GM18861 (cell line): ENCODE measurements around the gene PLAC1.
A peak's percentile ranks its signal among the peaks of the same experiment; 100 is the strongest.

ENCODE experiments used
- ATAC-seq: cut with Tn5 transposase; IDR thresholded peaks from one replicate; pipeline ENCODE4 v1.9.1; 2021; ENCODE audit not compliant: unreplicated experiment

Gene PLAC1

DNA sequence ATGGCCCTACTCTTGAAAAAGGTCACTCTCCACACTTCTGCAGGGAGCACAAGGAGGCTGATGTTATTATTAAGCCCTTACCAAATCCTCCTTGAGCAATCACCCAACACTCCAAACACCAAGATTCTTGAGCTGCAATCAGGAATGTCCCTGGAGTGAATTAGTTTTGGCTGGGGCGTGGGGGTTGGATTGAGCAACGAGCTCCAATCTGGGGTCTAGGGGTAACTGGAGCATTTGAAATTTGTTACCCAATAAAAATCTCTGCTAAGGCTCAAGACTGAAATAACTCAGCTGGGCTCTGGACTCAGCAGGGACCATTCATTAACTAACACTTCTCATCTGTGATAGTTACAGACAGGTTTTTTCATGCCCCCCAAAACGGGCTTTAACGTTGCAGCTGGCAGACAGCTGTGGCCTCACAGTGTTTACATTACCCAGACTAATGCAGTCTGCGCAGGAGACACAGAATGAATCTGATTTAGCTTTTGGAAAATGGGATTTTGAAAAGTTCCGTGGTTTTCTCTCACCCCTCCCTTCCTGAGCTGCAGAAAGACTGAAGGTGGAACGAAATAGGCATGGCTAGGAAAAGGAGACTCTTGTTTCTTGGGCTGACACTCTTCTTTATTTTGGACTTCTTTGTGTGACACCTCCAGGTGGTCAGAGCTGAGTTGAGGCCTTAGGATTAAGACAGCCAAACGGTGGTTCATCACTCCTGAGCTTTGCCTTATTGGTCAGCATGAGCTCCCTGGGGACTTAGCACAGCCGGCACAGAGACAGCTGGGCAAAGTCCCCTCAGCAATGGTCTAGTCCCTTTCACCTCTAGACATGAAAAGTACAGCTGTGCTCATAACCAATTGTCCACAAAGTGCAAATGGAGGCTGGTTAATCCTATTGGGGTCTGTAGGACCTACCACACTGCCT is 26.6 kb downstream of the PLAC1 start:
- ATAC-seq: peak; percentile 59

DNA sequence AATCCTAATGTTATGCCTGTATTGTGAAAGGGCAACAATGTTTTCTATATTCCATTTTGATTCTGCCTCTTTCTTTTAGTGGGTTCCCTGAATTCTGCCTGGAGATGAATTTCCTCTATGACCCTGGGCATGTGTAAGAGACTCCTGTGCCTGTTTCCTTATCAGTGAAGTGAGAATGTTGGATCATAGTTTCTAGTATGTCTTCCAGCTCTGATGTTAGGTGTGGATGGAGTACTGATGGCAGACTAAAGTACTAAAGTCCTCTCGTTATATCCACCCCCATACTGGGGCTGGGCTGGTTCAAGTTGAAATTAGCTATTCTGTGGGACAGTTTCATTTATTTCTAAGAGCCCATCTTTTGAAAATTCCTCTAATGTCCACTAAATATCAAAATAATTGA is 29.6 kb downstream of the PLAC1 start:
- ATAC-seq: no peak

DNA sequence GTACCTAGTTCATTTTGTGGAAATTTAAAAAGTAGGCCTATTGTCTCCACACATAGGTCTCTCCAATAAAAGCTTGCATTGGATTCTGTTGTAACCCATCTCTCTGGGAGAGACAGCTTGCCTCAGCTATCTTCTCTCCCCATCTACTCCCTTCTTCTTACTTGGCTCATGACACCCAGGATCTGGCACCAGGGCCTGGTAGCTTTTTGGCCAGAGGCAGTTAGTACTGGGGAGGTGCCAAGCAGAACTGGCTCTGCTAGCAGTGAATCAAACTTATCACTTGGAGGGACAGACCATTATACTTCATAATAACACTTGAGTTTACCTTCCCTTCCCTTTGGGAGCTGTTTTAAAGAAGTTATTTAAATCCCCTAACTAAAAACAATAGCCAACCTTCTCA is 31.8 kb downstream of the PLAC1 start:
- no peak for ATAC-seq

- ATAC-seq: no peak
Measured at GRCh38 chrX:134625315-134625718, 33.0 kb downstream of the PLAC1 start.

- no peak for ATAC-seq
Measured at GRCh38 chrX:134624046-134624430, 34.2 kb downstream of the PLAC1 start.

- no peak for ATAC-seq
Measured at GRCh38 chrX:134623293-134624045, 34.8 kb downstream of the PLAC1 start.

GRCh38 chrX:134622813-134623185 is 35.5 kb downstream of the PLAC1 start:
- no peak for ATAC-seq

- ATAC-seq: peak; percentile 92
Measured at GRCh38 chrX:134622056-134622812, 36.0 kb downstream of the PLAC1 start.

- ATAC-seq: no peak
Measured at GRCh38 chrX:134619838-134620237, 38.4 kb downstream of the PLAC1 start.

GRCh38 chrX:134613396-134613795 is 44.9 kb downstream of the PLAC1 start:
- ATAC-seq: no peak

GRCh38 chrX:134608153-134608552 is 50.1 kb downstream of the PLAC1 start:
- ATAC-seq: no peak

- ATAC-seq: no peak
Measured at GRCh38 chrX:134607523-134607922, 50.7 kb downstream of the PLAC1 start.

DNA sequence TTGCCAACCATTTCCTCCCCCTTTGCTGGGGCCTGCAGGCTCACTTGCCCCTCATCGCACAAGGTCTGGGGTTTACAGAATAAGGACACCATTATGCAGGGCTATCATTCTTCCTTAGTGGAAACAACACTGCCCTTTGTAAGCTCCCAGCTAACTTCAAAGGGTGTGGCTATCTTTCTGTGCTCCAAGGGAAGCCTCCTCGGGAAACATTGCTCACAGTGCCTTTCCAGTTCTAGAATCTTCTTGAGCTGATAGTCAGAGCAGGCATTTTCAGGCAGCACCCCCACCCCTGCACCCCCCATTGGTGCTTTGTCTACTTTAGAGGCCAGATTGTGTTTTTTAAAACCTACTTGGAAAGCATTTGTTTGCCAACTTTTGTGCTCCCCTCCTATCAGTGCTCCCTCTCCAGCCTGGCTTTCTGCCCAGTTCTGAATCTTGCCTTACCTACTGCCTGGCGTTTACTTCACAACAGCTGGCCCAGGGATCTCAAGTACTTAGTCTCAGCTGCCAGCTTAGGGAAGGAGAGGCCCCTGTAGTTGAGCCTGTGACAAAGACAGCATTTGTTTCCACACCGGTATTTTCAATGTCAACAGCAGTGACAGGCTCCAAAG is 53.5 kb downstream of the PLAC1 start:
- ATAC-seq: no peak

GRCh38 chrX:134603806-134604700 is 54.2 kb downstream of the PLAC1 start:
- no peak for ATAC-seq

GRCh38 chrX:134602410-134602809 is 55.9 kb downstream of the PLAC1 start:
- no peak for ATAC-seq

- ATAC-seq: no peak
Measured at GRCh38 chrX:134601240-134601765, 57.0 kb downstream of the PLAC1 start.

DNA sequence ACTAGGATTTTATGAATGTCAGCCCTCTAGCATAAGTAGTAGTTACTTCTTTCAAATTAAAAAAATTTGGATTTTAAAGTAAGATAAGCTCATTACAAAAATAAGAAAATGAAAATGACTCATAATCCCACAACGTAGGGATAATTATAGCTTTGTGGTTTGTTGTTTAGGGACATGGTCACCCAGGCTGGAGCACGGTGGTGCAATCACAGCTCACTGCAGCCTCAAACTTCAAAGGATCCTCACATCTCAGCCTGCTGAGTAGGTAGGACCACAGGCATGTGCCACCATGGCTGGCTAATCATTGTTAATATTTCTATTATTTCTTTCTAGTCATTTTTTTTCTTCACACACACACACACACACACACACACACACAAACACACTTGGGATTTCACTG is 57.6 kb downstream of the PLAC1 start:
- no peak for ATAC-seq

GRCh38 chrX:134599184-134599914 is 58.9 kb downstream of the PLAC1 start:
- ATAC-seq: no peak

DNA sequence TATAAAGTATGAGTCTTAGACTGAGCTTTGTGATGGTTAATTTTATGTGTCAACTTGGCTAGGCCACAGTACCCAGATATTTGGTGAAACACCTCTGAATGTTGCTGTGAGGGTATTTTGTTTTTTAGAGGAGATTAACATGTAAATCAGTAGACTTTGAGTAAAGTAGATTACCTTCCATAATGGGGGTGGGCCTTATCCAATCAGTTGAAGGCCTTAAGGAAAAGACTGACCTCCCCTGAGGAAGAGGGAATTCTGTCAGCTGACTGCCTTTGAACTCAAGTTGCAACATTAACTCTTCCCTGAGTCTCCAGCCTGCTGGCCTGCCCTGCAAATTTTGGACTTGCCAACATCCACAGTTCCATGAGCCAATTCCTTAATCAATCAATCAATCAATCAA is 66.0 kb downstream of the PLAC1 start:
- ATAC-seq: no peak
